Glomerular endothelial cell (primary cell): Measurements from ENCODE around the gene GPC1. TPM values are rescaled to one million over a fixed set of nuclear protein-coding genes. Genes with fewer than 3 reads are reported as not detected.

ENCODE experiments used
- DNase-seq: peaks from one replicate; pipeline ENCODE4 v3.0.0-alpha.2; 2011; ENCODE audit warnings: low read depth, low spot score; ENCODE audit errors: extremely low read depth
- total RNA-seq: library from RNA; depleted of rRNA; stranded (reverse); fragments of >200 nt; gene quantifications from 2 replicates; pipeline ENCODE4 v1.2.3, GENCODE V29; 2015

Gene GPC1
- total RNA-seq, 1 donor from 2014 or later: 141 TPM

DNA sequence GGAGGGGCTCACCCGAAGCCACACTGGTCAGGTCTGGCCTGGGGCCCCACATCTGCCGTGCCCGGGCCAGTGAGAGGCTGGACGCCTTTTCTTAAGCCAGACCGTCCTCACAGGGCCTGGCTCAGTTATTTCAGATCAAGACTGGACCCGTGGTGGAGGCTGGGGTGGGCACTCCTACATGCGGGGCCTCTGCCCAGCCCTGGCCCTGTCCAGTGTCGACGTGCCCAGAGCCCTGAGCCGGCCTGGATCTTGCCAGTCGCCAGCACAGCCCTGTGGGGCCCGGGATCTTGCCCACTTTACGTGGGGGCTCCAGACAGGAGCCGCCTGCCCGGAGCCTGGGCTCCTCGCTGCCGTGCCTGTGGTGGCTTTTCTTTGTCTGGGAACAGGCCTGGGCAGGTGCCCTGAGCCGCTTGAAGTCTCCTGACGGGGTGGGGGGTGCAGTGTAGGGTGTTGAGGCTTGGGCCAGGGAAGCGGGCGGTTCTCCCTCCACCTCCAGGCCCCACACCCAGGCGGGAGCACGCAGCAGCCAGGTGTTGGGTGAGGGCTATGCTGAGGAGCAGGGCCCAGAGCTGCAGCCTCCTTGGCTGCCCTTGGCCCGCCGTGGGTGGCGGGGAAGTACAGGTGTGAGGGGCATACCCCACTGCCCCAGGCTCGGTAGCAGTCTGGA is 6.0 kb downstream of the GPC1 start:
- DNase-seq: no peak

DNA sequence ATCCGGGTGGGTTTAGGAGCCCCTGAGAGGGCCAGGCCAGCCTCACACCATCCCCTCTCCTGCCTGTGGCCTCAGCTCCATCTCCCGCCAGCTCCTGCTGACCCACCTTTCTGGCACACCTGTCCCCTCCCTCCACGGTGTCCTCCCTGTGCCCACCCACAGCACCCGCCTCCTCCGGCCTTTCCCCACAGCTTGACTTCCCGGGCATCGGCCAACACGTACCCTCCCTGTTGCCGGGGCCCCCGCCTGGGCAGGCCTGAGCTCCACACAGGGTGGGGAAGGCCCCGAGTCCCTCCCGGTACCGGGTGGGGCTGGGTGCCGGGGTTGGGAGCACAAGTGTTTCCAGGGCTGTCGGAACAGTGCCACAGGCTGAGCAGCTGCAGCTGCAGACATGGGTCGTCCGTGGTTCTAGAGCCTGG is 6.5 kb downstream of the GPC1 start:
- DNase-seq: no peak

DNA sequence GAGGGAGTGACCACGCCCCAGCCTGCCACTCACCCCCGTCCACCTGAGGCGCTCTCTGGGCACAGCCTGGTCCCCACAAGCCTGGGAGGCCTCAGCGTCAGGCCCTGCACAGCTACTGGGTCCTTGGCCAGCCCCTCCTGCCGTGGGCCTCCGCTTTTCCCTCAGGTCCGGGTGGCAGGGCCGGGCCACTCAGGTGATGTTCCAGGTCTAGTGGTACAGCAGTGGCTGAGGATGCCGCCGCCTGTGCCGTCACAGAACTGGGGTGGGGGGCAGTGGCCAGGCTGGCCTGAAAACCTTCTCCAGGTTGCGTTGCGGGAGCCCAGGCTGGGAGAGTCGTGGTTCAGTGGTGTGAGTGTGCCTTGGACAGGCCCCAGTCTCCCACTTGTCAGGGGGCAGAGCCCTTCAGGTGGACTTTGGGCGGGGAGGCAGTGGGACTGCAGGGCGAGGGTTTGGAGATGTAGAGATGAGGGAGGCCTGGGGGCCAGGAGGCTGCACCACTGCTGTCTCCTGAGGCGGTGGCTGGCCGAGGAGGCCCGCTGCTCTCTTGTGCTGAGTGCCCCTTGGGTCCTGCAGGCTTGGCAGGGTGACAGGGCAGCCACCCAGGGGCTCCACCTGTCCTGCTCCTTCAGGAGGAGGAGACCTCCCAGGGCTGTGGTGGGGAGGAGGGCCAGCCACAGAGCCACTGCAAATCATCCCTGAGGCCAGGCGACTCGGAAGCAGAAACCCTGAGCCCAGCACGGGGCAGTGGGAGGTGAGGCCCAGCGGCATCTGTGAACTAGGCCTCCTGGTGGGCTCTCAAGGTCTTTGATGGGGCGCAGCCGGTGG is 7.6 kb downstream of the GPC1 start:
- DNase-seq: no peak

DNA sequence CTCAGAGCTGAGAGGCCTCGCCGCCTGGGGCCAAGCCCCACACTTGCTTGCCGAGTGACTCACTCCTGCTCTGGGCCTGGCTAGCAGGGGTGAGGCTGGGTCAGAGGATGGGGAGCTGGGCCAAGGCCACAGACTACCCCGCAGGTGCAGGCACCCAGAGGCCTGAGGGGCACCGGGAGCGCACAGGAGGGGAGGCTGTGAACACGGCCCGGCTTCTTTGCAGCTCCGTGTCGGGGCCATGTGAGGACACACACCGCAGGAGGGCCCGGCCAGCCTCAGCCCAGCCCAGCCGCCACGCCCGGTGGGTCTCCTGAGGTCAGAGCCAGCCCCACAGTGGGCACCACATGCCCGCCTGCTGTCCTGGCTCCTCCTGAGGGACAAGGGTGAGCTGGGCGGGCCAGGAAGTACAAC is 8.4 kb downstream of the GPC1 start:
- no peak for DNase-seq

DNA sequence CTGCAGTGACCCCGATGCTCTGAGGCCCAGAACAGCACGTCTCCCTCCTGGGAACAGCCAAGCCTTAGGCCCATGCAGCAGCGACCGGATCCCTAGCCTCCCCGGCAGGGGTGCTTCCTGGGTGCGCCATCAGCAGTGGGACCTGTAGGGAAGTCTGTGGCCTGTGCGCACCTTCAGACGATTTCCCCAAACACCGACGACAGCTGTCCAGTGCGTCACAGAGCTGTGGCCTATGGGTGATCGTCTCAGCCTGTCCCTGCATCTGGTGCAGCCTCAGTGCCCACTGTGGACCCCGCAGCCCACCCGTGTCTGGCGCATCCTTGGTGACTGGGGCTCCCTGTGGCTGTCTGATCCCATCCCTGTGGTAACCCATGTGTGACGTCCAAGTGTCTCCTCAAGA is 9.0 kb downstream of the GPC1 start:
- no peak for DNase-seq

DNA sequence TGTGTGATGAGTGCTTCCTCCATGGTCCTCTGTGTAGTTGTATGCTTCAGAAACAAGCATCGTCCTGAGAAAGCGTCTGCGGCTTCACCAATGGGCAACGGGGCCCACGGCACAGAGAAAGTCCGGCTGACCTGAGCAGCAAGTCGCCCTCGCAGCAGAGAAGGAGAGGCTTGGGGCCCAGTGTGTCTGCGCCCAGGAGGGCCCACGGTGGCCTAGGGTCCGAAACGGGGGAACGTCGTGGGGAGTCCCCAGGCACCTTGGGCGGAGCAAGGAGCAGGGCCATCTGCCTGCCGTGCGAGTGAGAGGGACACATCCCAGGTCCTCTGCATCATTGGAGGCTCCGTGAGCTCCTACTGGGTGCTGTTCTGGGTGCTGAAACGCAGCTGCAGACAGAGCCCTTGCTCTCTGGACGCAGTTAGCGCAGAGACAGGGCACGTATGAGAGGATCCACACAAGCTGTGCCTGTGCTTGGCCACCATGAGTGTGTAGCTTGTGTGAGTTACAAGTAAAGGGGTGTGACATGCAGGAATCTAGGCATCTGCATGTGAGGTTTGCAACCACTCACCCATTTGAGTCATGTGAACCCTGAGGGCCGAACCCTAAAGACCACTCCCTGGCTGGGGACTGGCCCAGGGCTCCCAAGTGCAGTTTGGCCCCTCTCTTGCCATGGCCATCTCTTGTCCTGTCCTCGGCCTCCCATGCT is 10.6 kb downstream of the GPC1 start:
- no peak for DNase-seq

DNA sequence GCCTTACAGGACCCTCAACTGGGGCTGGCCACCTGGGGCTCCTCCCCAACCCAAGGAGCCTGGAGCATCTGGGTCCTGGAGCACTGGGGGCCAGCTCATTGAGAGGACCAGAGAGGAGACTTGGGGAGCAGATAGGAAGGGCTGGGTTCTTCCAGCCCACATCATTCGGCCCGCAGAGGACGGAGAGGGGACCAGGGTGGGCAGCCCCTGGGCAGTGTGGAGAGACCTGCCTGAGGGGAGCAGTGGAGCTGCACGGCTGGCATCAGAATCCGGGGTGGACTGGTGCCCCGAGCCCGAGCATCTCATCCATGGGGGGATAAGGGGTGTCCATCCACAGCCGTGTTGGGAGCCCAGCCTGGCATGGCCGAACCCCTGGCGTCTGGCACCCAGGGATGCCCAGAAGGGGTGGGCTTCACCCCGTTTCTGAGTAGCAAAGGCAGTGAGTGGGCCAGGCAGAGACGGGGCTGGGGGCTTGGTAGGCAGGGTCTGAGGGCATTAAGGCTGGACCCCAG is 11.3 kb downstream of the GPC1 start:
- DNase-seq: no peak

DNA sequence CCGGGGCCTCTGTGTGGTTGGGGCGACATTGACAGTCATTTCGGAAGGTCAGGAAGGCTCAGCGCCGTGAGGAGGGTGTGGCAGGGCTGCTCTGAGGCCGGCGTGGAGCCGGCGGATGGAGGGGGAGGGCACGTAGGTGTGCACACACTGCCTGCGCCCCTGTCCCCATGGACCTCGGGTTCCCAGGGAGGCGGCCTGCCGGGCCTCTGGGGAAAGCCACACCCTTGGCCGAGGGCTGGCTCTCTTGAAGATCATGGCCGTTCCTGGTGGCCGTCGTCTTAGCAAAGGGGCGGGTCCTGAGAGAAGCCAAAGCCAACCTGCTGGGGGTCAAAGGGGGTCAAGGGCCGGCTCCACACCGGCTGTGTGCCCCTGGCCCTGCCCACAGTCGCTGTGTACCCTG is 11.9 kb downstream of the GPC1 start:
- no peak for DNase-seq

DNA sequence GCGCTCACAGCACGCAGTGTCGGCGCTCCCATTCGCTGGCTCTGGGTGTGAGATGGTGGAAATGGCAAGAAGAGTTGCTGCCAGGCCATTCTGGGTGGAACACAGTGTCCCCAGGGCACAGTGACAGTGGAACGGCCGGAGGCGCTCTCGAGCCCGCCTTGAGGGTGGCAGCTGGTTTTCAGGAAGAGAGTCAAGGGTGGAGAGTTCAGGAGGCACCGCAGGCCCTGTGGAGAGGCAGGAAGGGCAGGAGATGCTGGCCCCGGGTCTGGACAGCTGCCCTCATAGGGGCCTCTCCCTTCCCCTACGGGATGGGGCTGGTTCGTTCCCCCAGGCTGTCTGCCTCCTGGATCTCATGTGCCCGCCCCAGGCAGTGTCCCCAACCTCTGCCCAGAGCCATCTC is 12.5 kb downstream of the GPC1 start:
- no peak for DNase-seq

DNA sequence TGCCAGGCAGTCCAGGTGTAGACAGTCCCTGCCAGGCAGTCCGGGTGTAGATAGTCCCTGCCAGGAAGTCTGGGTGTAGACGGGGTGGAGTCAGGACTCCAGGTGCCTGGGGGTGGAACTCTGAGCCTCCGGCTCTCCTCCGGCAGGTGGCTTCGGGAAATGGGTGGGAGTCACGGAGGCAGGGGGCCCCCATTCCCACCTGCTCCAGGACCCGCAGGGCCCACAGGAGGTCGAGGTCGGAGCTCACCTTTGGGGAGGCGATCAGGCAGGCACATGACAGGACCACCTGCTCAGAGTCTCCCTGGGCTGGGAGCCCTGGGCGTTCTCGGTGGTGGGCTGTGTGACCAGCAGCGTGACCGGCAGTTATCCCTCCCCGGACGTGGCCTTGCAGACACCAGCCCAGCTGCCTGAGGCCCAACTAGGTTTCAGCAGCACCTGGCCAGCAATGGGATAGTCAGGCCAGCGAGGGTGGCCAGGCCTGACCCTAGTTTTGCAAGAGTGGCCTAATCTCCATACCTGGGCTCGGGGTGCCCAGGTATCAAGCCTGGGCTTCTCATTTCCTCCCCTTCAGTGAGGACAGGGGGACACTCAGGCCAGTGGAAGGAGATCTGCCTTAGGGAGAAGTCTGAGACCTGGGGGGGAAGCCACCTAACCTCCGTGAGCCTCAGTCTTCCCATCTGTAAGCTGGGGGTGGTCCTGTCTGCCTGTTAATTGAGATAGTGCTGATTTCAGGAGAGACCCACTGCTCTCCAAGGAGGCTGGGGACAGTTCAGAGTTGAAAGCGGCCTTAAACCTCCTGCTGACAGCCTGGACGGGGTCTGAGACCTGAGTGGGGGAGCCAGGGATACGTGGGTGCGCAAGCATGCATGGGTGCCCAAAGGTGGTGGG is 13.2 kb downstream of the GPC1 start:
- no peak for DNase-seq

DNA sequence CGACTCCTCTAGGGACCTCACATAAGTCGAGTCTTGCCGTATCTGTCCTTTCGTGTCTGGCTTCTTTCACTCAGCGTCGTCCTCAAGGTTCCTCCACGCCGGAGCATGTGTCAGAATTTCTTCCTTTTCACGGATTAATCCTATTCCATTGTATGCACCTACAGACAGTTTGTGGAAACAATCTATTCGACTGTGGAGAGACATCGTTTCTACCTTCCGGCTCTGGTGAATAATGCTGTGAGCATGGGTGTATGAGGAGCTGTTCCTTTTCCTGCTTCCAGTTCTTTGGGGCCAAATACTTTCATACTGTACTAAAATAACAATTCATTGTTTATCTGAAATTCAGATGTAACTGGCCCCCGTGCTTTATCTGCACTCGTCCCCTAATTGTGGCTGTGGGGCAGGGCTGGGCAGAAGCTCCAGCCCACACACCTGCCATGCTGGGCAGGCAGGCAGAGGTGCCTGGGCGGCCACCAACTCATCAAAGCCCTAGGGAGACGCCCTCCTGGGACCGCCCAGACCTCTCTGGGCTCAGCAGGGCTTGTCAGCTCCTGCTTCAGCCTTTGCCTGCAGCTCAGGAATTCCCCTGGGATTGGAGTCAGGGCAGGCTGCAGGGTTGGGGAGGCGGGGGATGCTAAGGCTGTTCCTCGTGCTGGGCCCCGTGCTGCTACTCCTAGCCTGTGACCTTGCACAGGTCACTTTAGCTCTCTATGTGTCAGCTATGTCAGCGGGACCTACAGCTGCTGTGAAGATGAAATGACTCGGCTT is 14.5 kb downstream of the GPC1 start:
- no peak for DNase-seq

DNA sequence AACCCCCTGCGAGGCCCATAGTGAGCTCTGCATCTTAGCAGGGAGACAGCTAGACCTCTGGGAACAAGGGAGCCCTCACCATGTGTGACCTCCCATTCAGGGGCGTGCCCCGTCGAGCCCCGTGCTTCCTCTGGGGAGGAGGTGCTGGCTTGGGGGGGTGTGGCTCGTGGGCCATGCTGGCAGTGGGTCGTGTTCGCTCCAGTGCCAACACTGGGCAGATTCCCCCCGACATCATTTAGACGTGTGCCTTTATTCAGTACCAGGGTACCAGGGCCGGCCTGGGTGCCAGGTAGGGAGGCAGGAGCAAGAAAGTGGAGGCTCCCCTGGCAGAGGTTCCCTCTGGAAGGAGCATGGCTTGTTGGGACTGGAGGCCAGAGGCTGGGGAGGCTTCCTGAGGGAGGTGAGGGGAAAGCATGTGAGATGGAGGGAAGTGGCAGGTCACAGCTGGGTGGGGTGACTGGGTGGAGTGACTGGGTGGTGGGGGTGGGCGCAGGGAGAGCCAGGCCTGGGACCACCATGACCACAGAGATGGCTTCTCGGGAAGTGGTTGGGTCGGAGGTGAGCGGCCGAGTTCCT is 15.2 kb downstream of the GPC1 start:
- no peak for DNase-seq

DNA sequence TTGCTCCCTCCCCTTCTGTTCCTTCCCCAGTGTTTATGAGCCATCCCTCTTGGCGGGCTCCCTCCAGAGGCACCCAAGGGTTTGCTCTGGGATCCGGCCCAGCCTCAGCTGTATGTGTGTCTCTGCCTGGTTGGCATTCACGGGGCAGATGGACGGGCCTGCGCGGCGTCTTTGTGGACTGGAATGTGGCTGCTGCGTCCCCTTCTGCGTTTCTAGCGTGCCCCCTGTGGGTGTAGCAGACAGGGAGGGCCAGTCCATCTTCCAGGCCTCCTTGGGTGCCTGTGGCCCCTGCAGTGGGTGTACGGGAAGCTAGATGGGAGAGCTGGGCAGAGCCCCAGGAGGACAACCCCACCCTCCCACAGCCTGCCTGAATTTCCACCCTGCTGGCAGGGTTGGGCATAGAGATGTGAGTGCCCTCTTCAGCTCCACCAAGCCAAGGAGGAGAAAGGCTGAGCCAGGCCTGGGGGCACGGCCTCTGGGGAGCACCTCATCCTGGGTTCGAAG is 15.7 kb downstream of the GPC1 start:
- DNase-seq: no peak

DNA sequence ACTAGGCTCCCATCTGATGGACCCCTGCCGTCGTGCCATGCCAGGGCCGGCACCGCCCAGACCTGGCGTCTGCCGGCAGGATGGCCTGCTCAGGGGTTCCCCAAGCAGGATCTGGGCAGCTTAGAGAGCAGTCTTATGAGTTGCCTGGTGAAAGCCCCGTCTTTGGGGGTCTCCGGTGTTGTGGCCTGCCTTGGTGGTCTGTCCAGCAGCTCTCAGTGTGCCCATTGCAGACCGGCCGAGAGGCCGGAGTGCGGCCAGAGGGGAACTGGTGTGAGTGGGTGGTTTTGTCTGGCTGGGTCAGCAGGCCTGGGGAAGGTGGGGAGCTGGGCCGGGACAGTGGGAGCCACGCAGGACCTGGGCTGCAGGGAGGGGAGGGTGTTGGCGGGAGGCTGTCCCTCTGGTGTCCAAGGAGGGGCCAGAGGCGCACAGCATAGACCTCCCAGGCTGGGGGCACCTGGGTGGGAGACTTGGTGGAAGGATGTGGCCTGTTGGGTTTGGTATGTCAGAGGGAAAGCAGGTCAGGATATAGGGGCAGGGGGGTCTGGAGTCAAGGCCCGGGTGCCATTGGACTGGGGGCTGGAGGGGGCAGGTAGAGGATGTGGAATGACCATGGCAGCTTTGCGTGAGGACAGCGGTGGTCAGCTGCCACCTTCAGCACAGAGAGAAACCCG is 16.5 kb downstream of the GPC1 start:
- DNase-seq: no peak

DNA sequence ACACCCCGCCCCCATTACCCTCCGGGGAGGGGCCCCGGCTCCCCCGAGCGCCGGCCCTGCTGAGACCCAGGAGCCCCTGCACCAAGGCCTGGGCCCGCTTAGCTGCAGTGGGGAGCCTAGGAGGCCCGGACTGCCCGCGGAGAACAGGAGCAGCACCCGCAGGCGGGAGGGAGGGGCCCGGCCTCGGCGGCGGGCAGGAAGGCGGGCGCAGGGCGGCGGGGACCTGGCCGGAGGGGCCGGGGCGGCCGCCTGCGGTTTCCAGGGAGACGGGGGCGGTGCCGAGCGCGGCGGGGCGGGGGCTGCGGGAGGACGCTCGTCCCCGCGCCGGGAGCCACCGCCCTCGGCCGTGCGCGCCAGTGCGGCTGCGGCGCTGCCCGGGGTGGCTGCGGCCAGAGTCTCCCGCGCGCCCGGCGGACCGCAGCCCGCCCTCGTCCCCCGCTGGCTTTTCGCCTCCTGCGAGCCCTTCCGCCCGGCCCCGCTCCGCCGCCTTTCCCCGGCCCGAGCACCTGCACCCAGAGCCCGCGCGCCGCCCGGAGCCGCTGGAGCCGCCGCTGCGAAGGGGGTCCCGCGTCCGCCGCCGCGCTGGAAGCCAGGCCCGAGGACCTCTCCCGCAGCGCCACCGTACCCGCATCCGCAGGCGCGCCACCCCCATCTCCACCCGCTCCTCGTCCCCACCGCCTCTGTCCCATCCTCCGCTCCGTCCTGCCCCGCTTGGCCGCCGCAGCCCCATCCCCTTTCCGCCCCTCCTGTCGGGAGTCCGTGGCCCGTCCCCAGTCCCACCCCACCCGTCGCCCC is 17.2 kb downstream of the GPC1 start:
- DNase-seq: no peak

DNA sequence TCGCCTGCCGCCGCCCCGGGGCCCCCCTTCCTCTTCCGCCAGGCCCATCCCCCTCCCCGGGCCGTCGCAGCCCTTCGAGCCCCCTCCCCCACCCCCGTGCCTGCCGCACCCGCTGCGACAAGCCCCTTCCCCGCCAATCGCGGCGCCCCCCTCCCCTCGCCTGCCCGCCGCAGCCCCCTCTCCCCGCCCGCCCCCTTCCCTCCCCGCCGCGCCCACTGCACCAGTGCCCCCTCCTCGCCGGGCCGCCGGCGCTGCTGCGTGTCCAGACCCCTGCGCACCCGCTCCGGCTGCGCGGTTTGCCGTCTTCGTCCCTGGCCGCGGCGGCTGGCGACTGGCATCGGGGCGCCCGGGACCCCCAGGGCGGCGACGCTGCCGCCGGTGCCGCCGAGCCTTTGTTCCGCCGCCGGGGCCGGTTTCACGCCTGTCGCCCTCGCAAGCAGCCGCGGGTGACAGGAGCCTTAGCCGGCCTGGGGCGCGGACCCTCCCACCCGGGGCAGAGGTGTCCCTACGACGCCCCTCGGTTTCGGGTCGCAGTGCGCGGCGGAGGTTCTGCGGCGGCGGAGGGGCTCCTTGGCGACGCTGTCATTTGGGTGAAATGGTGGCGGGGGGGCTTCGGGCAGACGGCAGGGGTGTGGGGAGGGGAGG is 18.1 kb downstream of the GPC1 start:
- DNase-seq: no peak

DNA sequence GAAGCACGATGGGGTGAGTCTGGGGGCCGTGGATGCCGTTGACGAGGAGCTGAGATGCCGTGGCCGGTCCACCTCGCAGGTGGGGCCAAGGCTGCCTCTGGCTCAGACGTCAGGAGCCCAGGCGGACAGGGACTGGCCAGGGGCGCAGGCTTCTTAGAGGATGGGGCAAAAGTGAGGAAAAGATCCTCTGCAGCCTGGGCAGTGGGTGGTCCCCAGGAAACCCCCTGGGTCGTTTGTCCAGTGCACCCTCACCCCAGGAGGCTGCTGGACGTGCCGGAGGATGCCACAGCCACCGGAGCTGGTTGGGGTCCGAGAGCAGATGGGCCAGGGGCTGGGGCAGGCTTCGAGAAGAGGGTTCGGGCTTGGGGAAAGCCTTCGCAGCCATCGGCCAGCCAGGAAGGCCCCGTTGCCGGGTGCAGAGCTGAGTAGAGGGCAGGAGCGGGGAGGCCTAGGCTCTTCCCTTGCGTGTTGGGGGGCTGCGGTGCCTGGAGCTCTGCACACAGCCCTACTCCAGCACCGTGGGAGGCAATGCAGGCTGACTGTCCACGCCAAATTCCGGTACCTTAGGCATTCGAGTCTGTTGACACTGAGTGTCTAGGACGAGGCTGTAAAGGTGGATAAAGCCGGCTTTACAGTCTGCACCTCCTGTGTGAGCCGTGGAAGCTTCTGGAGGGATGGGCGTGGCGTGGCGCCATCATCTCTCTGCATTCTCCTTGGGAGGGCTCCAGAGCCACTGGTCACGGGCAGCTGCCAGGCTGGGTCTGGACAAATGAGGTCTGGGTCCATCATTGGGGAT is 18.8 kb downstream of the GPC1 start:
- no peak for DNase-seq
